Nephron progenitor cell (in vitro differentiated cells): ENCODE measurements around the gene NXN.
"Not testable (repeated sequence)": the region's sequence is repeated elsewhere in the genome, so short reads cannot be mapped to it uniquely, and the experiment has no call there.

Source experiments
- DNase-seq: peaks from one replicate; pipeline ENCODE4 v3.0.0; 2021
- H3K27ac Mint-ChIP-seq: 2 replicates; pipeline ENCODE4 v1.8.0; 2021; ENCODE audit warnings: mild to moderate bottlenecking, moderate library complexity, mixed read lengths
- H3K27me3 Mint-ChIP-seq: 2 replicates; pipeline ENCODE4 v1.8.0; 2021; ENCODE audit warnings: mild to moderate bottlenecking, low read depth, mixed read lengths; ENCODE audit not compliant: poor library complexity
- H3K36me3 Mint-ChIP-seq: 2 replicates; pipeline ENCODE4 v1.8.0; 2021; ENCODE audit warnings: low read depth, mixed read lengths
- H3K4me1 Mint-ChIP-seq: 2 replicates; pipeline ENCODE4 v1.8.0; 2021; ENCODE audit warnings: mixed read lengths
- H3K4me3 Mint-ChIP-seq: 2 replicates; pipeline ENCODE4 v1.8.0; 2021; ENCODE audit warnings: mild to moderate bottlenecking, moderate library complexity, mixed read lengths
- H3K9me3 Mint-ChIP-seq: 2 replicates; pipeline ENCODE4 v1.8.0; 2021; ENCODE audit warnings: mild to moderate bottlenecking, moderate library complexity, mixed read lengths
- TF ChIP-seq, protein P1 (sequence below): fragments of 200-600 bp; sonication (generic); IDR thresholded peaks from 2 replicates; pipeline ENCODE4 v1.5.0; 2021; ENCODE audit warnings: antibody characterized with exemption

NXN gene

DNA sequence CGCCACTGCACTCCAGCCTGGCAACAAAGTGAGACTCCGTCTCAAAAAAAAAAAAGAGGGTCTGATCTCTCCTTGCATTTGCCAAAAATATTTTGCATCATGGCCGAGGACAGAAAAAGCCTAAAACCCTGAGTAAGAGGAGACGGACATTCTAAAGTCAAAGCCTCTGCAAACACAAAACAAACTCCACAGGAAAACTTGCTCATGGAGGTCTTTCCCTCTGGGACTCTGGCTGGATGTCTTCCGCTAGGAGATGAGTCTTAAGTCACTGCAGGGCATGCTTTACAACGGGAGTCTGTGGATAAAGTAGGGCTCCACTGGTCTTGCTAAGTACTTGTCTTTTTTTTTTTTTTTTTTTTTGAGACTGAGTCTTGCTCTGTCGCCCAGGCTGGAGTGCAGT, 123.4 kb downstream of the NXN start:
- TF ChIP-seq, protein P1, sequence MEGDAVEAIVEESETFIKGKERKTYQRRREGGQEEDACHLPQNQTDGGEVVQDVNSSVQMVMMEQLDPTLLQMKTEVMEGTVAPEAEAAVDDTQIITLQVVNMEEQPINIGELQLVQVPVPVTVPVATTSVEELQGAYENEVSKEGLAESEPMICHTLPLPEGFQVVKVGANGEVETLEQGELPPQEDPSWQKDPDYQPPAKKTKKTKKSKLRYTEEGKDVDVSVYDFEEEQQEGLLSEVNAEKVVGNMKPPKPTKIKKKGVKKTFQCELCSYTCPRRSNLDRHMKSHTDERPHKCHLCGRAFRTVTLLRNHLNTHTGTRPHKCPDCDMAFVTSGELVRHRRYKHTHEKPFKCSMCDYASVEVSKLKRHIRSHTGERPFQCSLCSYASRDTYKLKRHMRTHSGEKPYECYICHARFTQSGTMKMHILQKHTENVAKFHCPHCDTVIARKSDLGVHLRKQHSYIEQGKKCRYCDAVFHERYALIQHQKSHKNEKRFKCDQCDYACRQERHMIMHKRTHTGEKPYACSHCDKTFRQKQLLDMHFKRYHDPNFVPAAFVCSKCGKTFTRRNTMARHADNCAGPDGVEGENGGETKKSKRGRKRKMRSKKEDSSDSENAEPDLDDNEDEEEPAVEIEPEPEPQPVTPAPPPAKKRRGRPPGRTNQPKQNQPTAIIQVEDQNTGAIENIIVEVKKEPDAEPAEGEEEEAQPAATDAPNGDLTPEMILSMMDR = no peak
- H3K27ac Mint-ChIP-seq = no peak overlapping the region
- peaks cover 60% of the 10 kb centered on the region for H3K4me1 Mint-ChIP-seq
- no peak for DNase-seq
- no peaks in the 10 kb centered on the region for H3K9me3 Mint-ChIP-seq
- no peaks in the 10 kb centered on the region for H3K27me3 Mint-ChIP-seq
- peaks cover 18% of the 10 kb centered on the region for H3K36me3 Mint-ChIP-seq
- no peak overlapping the region for H3K4me3 Mint-ChIP-seq

DNA sequence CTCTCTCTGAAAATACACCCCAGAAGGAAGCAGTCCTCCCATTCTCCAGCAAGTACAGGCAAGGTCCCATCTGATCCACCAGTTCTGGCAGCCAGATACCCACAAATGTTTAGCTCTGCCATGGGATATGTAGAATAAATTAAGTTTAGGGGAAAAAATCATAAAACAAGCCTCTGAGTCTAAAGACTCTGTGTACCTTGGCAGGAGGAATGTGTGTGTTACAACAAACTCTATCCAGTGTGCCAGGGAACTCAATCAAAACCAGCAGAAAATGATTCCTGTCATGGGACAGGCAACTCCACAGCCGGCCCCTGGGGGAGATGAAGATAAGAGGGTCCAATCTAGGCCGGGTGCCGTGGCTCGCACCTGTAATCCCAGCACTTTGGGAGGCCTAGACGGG, 124.0 kb downstream of the NXN start:
- DNase-seq = no peak
- Mint-ChIP-seq H3K4me1 (peaks cover 60% of the 10 kb centered on the region), H3K27me3 (no peaks in the 10 kb centered on the region), H3K9me3 (no peaks in the 10 kb centered on the region), H3K4me3 (no peak overlapping the region), H3K36me3 (peaks cover 12% of the 10 kb centered on the region), H3K27ac (no peak overlapping the region)
- TF ChIP-seq, protein P1 = no peak

DNA sequence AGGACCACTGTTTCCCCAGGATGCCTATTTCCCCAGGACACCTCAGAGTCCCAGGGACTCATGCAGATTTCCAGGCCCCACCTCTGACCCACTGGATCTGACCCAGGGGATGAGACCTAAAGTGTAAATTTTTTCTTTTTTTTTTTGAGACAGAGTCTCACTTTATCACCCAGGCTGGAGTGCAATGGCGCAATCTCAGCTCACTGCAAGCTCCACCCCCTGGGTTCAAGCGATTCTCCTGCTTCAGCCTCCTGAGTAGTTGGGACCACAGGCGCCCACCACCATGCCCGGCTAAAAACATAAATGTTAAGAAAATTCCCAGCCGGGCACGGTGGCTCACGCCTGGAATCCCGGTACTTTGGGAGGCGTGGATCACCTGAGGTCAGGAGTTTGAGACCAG, 126.7 kb downstream of the NXN start:
- Mint-ChIP-seq H3K4me1 (peaks cover 72% of the 10 kb centered on the region), H3K36me3 (peaks cover 12% of the 10 kb centered on the region)
- DNase-seq, H3K9me3 Mint-ChIP-seq, H3K27ac Mint-ChIP-seq, H3K27me3 Mint-ChIP-seq, H3K4me3 Mint-ChIP-seq: not testable (repeated sequence)

DNA sequence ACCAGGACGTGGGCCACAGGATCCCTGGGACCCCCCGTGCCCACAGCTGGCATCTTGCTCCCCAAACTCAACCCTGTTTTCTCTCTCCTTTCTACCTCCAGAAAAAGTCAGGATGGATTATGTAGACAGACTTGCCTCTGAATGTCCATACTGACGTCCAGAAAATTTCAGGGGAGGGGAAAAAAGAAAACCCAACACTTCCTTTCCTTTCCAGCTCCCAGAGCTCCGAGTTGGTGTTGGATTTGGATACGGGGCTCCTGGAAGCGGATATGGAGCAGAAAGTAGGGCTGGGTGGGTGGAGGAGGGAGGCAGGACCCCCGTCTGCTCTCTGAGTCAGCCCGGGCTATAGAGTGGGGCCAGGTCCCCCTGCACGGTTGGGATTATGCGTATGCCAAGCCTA, 127.2 kb downstream of the NXN start:
- TF ChIP-seq, protein P1 = no peak
- Mint-ChIP-seq H3K9me3 (no peaks in the 10 kb centered on the region), H3K27me3 (no peaks in the 10 kb centered on the region), H3K4me3 (no peak overlapping the region), H3K27ac (peak overlapping the region; percentile 83), H3K36me3 (peaks cover 12% of the 10 kb centered on the region), H3K4me1 (peaks cover 73% of the 10 kb centered on the region)
- no peak for DNase-seq

DNA sequence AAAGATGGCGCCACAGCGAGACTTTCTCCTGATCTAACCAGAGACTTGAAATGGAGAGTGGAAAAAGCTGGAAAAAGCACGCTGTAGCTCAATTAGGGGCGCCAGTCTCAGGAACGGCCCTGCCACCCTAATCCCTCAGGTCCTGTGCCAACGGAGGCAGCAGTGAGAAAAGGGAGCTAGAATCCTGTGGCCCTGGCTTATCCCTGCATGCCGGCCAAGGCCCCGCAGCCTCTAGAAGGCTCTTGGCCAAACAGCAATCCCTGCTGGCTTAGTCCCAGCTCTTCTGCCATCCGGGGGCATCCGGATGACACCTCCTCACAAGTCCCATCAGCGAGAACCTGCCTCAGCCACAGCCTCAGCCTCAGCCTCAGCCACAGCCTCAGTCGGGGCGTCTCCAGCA, 127.7 kb downstream of the NXN start:
- no peaks in the 10 kb centered on the region for H3K27me3 Mint-ChIP-seq
- TF ChIP-seq, protein P1 = no peak
- peaks cover 73% of the 10 kb centered on the region for H3K4me1 Mint-ChIP-seq
- DNase-seq = no peak
- no peak overlapping the region for H3K4me3 Mint-ChIP-seq
- peak overlapping the region; percentile 90 for H3K27ac Mint-ChIP-seq
- no peaks in the 10 kb centered on the region for H3K9me3 Mint-ChIP-seq
- peaks cover 13% of the 10 kb centered on the region for H3K36me3 Mint-ChIP-seq

DNA sequence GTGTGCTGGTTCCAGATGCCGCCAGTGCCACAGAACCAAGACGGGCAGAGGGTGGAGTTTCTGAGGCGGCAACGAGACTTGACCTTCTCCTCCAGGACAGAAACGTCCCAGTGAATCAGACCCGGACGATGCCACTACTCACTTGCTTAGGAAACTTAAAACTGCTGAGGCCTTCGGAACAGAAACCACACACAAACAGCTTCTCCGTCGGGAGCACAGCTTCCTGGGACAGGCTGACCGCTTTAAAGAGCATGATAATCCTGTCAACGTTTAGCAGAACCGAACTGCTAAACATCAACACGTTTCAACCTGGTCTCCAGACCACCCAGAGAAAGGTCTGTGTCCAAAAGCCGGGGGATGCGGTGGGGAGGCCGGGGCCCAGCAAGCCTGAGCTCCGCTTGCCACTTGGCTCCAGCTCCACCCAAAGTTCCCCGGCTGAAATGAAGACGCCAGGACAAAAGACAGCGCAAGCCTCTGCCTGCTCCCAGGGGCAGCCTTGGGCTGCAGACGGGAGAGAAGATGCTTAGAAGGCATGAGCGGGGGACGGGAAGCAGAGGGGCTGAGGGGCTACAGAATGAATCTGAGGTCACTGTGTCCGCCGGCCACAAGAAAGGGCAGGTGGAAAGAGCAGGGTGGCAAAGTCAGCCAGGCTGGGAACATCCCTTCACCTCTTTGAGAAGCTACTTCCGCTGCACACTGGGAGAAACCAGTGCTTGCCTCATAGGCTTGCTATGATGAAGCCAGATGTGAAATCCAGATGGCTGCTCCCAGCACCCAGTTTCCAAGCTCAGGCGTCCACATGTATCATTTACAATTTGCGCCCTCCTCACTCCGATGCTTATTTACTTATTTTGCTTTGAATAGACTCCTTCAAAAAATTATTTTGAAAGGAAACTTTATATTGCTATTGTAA, 128.5 kb downstream of the NXN start:
- Mint-ChIP-seq H3K27me3 (peaks cover 3% of the 10 kb centered on the region), H3K4me1 (peaks cover 75% of the 10 kb centered on the region), H3K9me3 (no peaks in the 10 kb centered on the region), H3K27ac (peak overlapping the region; percentile 90), H3K4me3 (peak overlapping the region; percentile 22), H3K36me3 (peaks cover 15% of the 10 kb centered on the region)
- no peak for DNase-seq
- TF ChIP-seq, protein P1 = no peak
